ENCODE measurements around the gene GBP4. TPM values are rescaled to one million over a fixed set of nuclear protein-coding genes. Genes with fewer than 3 reads are reported as not detected.

GBP4 gene
- total RNA-seq, 1 experiment from 2014 or later, result 0.09 TPM

DNA sequence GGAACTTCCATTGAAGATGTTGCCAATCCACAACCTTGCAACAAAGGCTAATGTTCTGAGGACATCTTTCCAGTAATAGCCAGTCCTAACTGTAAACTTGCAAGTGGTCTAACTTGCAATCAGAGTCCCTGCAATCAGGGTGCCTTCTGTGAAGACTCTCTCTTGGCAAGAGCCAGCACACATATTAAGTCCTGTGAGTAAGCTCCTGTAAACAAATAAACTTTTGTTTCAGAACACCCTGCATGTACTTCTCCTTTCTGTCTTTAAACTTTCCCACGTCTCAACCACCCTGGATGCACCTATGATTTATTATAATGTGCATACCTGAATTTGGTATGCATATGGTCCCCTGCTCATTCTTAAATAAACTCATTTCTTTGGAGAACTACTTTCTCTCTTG lies 32.0 kb downstream of the GBP4 start (continued):
- TF ChIP-seq, protein P1, sequence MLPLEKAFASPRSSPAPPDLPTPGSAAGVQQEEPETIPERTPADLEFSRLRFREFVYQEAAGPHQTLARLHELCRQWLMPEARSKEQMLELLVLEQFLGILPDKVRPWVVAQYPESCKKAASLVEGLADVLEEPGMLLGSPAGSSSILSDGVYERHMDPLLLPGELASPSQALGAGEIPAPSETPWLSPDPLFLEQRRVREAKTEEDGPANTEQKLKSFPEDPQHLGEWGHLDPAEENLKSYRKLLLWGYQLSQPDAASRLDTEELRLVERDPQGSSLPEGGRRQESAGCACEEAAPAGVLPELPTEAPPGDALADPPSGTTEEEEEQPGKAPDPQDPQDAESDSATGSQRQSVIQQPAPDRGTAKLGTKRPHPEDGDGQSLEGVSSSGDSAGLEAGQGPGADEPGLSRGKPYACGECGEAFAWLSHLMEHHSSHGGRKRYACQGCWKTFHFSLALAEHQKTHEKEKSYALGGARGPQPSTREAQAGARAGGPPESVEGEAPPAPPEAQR (CRISPR knock-in tag; IDR thresholded peaks at IDR 0.05), result no peak
- TF ChIP-seq GRHL2 (CRISPR knock-in tag; IDR thresholded peaks at IDR 0.05; ENCODE audit: insufficient replicate concordance, severe bottlenecking), result no peak
- no peak for TF ChIP-seq PRRX2 (CRISPR knock-in tag; IDR thresholded peaks at IDR 0.05)
- TF ChIP-seq, protein P2, sequence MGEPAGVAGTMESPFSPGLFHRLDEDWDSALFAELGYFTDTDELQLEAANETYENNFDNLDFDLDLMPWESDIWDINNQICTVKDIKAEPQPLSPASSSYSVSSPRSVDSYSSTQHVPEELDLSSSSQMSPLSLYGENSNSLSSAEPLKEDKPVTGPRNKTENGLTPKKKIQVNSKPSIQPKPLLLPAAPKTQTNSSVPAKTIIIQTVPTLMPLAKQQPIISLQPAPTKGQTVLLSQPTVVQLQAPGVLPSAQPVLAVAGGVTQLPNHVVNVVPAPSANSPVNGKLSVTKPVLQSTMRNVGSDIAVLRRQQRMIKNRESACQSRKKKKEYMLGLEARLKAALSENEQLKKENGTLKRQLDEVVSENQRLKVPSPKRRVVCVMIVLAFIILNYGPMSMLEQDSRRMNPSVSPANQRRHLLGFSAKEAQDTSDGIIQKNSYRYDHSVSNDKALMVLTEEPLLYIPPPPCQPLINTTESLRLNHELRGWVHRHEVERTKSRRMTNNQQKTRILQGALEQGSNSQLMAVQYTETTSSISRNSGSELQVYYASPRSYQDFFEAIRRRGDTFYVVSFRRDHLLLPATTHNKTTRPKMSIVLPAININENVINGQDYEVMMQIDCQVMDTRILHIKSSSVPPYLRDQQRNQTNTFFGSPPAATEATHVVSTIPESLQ (CRISPR knock-in tag; IDR thresholded peaks at IDR 0.05), result no peak
- TF ChIP-seq RELA (CRISPR knock-in tag; IDR thresholded peaks at IDR 0.05; ENCODE audit: borderline replicate concordance), result no peak
- no peak for TF ChIP-seq TCF7 (CRISPR knock-in tag; IDR thresholded peaks at IDR 0.05; ENCODE audit: low read depth)
- no peak for TF ChIP-seq CBFB (CRISPR knock-in tag; IDR thresholded peaks at IDR 0.05; ENCODE audit: low read depth)
- TF ChIP-seq, protein P3, sequence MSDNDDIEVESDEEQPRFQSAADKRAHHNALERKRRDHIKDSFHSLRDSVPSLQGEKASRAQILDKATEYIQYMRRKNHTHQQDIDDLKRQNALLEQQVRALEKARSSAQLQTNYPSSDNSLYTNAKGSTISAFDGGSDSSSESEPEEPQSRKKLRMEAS (CRISPR knock-in tag; IDR thresholded peaks at IDR 0.05), result no peak
- no peak for TF ChIP-seq GABPB1 (CRISPR knock-in tag; IDR thresholded peaks at IDR 0.05)
- TF ChIP-seq FOXK1 (CRISPR knock-in tag; IDR thresholded peaks at IDR 0.05), result no peak

DNA sequence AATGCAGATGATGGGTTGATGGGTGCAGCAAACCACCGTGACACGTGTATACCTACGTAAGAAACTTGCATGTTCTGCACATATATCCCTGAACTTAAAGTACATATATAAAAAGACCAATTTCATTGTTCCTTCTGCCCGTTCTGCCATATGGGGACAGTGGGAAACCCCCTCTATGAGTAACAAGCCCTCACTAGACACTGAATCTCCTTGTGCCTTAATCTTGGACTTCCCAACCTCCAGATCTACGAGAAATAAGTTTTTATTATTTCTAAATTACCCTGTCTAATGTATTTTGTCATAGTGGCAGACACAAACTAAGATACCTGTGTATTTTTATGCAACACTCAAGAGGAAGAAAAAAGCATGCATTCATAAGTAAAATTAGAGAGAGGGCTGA lies 32.9 kb downstream of the GBP4 start:
- no peaks in the 10 kb centered on the region for H3K36me3 Mint-ChIP-seq
- no peaks in the 10 kb centered on the region for H3K4me1 Mint-ChIP-seq
- ATAC-seq (no peak), DNase-seq (ENCODE audit: low spot score) (no peak)
- no peaks in the 10 kb centered on the region for H3K27me3 Mint-ChIP-seq (ENCODE audit: low read depth)
- TF ChIP-seq, protein P4, sequence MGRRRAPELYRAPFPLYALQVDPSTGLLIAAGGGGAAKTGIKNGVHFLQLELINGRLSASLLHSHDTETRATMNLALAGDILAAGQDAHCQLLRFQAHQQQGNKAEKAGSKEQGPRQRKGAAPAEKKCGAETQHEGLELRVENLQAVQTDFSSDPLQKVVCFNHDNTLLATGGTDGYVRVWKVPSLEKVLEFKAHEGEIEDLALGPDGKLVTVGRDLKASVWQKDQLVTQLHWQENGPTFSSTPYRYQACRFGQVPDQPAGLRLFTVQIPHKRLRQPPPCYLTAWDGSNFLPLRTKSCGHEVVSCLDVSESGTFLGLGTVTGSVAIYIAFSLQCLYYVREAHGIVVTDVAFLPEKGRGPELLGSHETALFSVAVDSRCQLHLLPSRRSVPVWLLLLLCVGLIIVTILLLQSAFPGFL (CRISPR knock-in tag; IDR thresholded peaks at IDR 0.05; ENCODE audit: borderline replicate concordance), result no peak
- TF ChIP-seq, protein P5, sequence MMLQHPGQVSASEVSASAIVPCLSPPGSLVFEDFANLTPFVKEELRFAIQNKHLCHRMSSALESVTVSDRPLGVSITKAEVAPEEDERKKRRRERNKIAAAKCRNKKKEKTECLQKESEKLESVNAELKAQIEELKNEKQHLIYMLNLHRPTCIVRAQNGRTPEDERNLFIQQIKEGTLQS (CRISPR knock-in tag; conservative IDR thresholded peaks at IDR 0.05), result no peak
- TF ChIP-seq ETV6 (CRISPR knock-in tag; IDR thresholded peaks at IDR 0.05) (no peak), IRF2 (CRISPR knock-in tag; IDR thresholded peaks at IDR 0.05; ENCODE audit: borderline replicate concordance, low read depth) (no peak), JAZF1 (CRISPR knock-in tag; IDR thresholded peaks at IDR 0.05) (no peak)
- TF ChIP-seq, protein P6, sequence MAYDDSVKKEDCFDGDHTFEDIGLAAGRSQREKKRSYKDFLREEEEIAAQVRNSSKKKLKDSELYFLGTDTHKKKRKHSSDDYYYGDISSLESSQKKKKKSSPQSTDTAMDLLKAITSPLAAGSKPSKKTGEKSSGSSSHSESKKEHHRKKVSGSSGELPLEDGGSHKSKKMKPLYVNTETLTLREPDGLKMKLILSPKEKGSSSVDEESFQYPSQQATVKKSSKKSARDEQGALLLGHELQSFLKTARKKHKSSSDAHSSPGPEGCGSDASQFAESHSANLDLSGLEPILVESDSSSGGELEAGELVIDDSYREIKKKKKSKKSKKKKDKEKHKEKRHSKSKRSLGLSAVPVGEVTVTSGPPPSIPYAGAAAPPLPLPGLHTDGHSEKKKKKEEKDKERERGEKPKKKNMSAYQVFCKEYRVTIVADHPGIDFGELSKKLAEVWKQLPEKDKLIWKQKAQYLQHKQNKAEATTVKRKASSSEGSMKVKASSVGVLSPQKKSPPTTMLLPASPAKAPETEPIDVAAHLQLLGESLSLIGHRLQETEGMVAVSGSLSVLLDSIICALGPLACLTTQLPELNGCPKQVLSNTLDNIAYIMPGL (CRISPR knock-in tag; IDR thresholded peaks at IDR 0.05), result no peak
- TF ChIP-seq, protein P7, sequence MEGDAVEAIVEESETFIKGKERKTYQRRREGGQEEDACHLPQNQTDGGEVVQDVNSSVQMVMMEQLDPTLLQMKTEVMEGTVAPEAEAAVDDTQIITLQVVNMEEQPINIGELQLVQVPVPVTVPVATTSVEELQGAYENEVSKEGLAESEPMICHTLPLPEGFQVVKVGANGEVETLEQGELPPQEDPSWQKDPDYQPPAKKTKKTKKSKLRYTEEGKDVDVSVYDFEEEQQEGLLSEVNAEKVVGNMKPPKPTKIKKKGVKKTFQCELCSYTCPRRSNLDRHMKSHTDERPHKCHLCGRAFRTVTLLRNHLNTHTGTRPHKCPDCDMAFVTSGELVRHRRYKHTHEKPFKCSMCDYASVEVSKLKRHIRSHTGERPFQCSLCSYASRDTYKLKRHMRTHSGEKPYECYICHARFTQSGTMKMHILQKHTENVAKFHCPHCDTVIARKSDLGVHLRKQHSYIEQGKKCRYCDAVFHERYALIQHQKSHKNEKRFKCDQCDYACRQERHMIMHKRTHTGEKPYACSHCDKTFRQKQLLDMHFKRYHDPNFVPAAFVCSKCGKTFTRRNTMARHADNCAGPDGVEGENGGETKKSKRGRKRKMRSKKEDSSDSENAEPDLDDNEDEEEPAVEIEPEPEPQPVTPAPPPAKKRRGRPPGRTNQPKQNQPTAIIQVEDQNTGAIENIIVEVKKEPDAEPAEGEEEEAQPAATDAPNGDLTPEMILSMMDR (IDR thresholded peaks at IDR 0.05), result no peak
- TF ChIP-seq, protein P8, sequence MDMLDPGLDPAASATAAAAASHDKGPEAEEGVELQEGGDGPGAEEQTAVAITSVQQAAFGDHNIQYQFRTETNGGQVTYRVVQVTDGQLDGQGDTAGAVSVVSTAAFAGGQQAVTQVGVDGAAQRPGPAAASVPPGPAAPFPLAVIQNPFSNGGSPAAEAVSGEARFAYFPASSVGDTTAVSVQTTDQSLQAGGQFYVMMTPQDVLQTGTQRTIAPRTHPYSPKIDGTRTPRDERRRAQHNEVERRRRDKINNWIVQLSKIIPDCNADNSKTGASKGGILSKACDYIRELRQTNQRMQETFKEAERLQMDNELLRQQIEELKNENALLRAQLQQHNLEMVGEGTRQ (CRISPR knock-in tag; IDR thresholded peaks at IDR 0.05), result no peak
- H3K9me3 Mint-ChIP-seq, result peaks cover 8% of the 10 kb centered on the region
- POLR2A ChIA-PET, result no interaction called here
- CTCF ChIA-PET, result no interaction called here
- H3K27ac Mint-ChIP-seq, result no peak overlapping the region
- no peak overlapping the region for H3K4me3 Mint-ChIP-seq
